HG03095 (cell line): ENCODE data around the gene GDPD5.

Source experiments
- ATAC-seq: cut with Tn5 transposase; IDR thresholded peaks from one replicate; pipeline ENCODE4 v1.9.1; 2021; ENCODE audit warnings: moderate library complexity; ENCODE audit not compliant: unreplicated experiment

The GDPD5 gene

GRCh38 chr11:75406338-75406777 is 119.4 kb downstream of the GDPD5 start:
- ATAC-seq: no peak

- no peak for ATAC-seq
These were observed 121.6 kb downstream of the GDPD5 start for GRCh38 chr11:75403983-75404658.

- ATAC-seq: no peak
These were observed 122.7 kb downstream of the GDPD5 start for GRCh38 chr11:75403037-75403436.

DNA sequence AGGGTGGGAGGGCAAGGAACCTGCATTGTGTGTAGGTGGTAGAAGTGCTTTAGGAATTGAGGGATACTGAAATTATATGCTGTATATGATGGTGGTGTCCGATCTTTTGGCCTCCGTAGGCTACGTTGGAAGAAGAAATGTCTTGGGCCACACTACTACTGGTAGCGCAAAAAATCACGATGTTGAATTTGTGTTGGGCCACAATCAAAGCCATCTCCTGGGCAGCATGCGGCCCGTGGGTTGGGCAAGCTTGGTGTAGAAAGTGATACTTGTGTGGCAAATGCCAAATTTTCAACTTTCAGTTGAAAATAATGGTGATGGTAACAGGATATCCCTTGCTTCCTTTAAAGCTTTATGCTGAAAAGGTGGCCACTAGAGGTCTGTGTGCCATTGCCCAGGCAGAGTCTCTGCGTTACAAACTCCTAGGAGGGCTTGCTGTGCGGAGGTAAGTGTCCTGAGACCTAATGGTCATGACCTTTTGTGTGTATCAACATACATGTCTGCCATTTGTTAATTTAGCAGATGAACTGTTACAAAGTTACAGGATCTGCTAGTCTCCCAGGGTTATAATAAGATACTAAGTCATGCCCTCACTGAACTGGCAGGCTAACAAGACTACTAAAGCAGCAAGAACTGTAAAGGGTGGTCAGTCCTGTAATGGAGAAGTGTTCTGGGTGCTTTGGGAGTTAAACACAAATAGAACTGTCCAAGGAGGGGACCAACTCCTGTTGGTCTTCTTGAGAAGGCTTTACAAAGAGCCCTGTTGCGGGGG is 123.6 kb downstream of the GDPD5 start:
- ATAC-seq: no peak

- ATAC-seq: no peak
These were observed 125.4 kb downstream of the GDPD5 start for GRCh38 chr11:75400146-75400865.

GRCh38 chr11:75399344-75400145 is 126.2 kb downstream of the GDPD5 start, which contains the start of gene RPS3:
Gene RPS3 (plus strand): TSS chr11:75399518. CDS start chr11:75399548, 30 bp downstream.
- ATAC-seq: peak; percentile 92

DNA sequence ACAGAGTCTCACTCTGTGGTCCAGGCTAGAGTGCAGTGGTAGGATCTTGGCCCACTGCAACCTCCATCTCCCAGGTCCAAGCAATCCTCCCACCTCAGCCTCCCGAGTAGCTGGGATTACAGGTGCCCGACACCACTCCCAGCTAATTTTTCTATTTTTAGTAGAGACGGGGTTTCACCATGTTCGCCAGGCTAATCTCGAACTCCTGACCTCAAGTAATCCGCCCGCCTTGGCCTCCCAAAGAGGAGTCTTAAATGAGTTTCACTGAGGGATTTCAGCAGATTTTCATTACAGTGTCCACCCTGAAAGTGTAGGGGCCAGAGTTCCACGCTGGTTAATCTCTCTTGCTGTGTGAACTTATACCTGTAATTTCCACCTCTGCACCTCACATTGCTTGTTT is 126.8 kb downstream of the GDPD5 start:
- ATAC-seq: no peak

GRCh38 chr11:75394085-75394840 is 131.5 kb downstream of the GDPD5 start:
- ATAC-seq: no peak

GRCh38 chr11:75389925-75390324 is 135.8 kb downstream of the GDPD5 start:
- no peak for ATAC-seq

DNA sequence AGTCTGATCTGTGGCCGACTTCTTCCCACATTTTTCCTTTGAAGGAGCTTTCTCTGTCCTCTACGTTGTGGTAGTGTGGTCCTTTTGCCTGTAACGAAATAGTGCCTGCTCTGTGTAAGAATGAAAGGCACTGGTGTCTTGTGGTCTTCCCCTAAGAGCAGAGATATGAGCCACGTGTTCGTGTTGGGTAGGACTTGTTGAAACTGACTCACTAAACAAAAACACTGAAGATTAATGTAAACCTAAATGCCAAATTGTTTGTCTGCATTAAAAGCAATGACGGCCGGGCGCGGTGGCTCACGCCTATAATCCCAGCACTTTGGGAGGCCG is 136.5 kb downstream of the GDPD5 start:
- no peak for ATAC-seq

DNA sequence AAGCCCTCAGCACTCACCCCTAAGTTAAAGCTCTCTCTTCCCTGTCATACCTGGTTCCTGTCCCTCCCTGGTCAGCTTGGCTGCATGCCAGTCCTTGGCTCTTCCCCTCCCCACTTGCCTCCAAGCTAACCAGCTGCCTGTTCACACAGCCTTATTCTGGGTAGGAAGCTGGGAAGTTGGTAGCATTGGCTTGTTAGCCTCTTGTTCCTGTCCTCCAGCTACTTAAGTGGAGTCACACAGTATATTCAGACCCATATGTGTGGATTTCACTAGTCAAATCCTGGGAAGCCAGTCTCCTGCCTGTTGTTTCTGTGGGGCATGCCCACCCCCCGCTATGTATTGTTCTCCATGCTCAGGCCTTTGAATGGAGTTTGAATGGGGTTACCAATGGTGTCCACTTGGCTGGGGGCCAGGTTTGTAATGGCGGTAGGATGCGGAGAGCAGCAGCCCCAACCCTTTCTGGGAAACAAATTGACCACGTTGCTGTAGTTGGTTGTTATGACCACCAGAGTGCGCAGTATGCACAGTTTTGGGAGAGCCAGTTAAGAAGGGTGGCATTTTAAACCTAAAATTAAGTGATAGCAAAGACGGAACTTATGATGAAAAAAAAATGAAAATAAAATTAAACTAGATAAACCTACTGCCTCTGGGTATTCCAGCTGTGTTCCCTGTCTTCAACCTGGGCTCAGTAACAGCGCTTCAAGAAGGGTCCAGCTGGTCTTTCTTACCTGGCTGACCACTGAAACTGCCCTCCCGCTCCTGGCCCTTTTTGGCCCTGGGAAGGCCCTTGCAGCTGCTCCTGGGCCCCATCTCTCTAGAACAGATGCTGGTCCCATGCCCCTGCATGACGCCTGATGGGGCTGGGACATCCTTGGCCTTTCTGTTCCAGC is 137.1 kb downstream of the GDPD5 start:
- no peak for ATAC-seq

GRCh38 chr11:75387736-75388294 is 137.9 kb downstream of the GDPD5 start:
- ATAC-seq: no peak

DNA sequence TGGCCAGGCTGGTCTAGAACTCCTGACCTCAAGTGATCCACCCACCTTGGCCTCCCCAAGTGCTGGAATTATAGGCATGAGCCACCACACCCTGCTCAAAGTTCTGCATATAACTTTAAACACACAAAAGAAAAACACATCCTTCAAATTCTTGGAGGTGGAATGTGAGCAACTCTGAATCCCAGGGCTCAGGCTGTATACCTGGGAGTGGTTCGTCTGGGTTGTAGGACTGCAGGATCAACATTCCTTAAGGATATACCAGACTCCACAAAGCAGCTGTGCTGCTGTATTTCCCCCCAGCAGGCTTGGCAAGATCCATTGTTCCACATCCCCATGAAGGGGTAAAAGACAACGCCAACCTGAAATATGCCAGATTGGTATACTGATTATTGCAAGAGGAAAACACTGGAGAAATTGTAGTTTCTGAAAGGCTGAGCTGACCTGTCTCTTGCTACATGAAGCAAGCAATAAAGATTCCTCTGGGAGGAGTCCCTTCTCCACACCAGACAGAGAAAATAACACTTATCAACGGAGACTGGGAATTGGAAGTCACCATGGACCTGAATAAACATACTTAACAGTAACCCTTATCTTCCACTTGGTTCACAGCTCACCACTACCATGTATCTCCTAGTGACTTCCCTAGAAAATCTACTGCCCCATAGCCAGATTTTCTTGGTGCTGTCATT is 138.7 kb downstream of the GDPD5 start:
- no peak for ATAC-seq
